Retinal pigment epithelial cell (primary cell): ENCODE results near the gene TUT1.

ENCODE experiments used
- DNase-seq: peaks from one replicate; pipeline ENCODE4 v3.0.0-alpha.2; 2010; ENCODE audit warnings: low read depth
- H3K4me3 ChIP-seq: 2 replicates; pipeline ENCODE4 v1.5.1; 2011; ENCODE audit warnings: mild to moderate bottlenecking, low read length, control low read depth, moderate library complexity
- TF ChIP-seq, protein P1 (sequence below): conservative IDR thresholded peaks from 2 replicates; pipeline ENCODE4 v1.5.1; 2011; ENCODE audit warnings: low read depth, low read length, control low read depth, inconsistent platforms

The TUT1 gene

DNA sequence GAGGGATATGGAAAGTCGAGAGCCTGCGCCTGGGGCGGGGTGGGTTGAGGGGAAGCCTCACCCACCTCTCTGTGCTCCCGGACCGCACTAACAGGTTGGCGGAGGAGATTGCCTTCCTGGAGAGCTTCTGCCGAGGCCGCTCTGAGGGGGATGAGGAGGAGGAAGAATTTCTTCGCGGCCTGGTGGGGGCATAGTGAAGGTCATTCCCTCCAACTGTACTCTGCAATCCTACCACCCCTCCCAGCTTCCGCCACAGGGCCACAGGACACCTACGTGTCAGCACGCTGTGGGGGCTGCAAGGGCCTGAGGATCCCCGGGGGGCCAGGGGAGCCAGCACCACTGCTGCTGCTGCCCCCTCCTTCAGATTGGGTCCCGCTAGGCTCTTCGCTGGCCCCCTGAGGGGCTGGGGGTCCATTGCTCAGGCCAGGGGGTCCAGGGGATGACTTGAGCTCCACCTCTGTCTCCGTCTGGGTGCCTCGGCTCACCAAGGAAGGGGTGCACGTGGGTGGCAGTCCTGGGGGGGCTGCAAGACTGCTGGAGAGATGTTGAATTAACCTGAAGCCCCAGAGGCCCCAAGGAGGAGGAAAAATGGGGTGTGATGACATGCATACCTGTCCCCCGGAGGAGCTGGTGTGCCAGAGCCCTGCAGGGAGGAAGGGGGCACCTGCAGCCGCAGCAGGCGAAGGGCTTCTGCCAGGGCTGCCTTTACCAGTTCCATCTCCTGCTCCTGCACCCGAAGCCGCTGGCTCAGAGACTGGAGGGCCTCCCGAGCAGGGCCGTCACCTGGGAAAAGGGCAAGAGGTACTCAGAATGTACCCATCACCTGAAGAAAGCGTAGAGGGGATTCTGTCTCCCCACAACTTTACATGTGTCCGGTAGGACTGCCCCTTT lies 19.7 kb upstream of the TUT1 start:
- TF ChIP-seq, protein P1, sequence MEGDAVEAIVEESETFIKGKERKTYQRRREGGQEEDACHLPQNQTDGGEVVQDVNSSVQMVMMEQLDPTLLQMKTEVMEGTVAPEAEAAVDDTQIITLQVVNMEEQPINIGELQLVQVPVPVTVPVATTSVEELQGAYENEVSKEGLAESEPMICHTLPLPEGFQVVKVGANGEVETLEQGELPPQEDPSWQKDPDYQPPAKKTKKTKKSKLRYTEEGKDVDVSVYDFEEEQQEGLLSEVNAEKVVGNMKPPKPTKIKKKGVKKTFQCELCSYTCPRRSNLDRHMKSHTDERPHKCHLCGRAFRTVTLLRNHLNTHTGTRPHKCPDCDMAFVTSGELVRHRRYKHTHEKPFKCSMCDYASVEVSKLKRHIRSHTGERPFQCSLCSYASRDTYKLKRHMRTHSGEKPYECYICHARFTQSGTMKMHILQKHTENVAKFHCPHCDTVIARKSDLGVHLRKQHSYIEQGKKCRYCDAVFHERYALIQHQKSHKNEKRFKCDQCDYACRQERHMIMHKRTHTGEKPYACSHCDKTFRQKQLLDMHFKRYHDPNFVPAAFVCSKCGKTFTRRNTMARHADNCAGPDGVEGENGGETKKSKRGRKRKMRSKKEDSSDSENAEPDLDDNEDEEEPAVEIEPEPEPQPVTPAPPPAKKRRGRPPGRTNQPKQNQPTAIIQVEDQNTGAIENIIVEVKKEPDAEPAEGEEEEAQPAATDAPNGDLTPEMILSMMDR = no peak
- DNase-seq = no peak
- peak overlapping the region; percentile 76 for H3K4me3 ChIP-seq

DNA sequence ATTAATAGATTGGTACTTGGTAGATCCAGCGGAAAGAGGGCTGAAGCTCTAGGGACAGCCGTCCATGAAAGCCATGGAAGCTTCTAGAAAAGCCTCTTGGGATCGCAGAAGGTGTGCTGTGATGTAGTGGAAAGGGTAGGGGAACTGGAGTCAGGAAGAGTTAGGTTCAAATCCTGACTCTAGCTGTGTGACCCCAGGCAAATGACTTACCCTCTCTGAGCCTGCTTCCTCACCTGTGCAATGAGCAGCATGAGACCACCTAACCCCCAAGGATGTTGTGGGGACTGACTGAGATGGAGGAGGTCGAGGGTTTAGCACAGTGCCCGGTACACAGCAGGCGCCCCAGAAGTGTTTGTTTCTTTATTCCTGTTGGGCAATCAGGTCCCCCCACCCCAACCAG lies 19.1 kb upstream of the TUT1 start:
- no peak overlapping the region for H3K4me3 ChIP-seq
- TF ChIP-seq, protein P1 = no peak
- no peak for DNase-seq

DNA sequence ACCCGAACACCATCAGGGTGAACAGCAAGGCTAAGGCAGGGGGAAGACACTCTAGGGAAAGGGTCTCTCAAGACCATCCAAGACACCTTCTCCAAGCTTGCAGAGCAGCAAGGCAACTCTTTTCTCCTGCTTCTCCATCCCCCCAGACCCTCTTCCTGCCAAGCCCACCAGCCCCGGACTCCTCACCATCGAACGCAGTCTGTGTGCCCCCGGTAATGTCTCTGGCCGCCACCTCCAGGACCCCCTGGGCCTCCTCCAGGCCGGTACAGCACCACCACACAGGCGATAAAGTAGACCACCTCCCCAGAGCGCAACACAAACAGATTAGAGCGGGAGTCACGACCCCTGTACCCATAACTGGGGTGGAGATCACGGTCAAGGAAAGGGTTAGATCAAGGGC lies 17.5 kb upstream of the TUT1 start:
- H3K4me3 ChIP-seq = no peak overlapping the region
- TF ChIP-seq, protein P1 = no peak
- no peak for DNase-seq

DNA sequence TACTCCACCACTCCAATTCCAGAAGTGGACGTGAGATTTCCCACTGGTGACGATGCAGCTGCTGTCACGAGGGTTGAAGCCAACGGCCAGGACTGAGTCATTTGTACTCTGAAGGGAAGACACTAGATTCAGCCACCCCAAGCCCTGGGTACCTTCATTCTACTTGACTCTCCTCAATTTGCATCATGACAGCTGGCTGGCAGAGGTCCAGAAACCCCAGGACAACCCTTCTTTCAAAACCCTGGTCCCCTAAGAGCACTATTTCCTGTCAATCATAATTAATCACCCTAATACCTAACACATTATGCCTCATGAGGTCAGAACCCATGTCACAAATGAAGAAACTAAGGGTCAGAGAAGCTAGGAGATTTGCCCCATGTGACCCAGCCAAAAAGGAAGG lies 16.4 kb upstream of the TUT1 start:
- DNase-seq = no peak
- TF ChIP-seq, protein P1 = no peak
- no peak overlapping the region for H3K4me3 ChIP-seq

DNA sequence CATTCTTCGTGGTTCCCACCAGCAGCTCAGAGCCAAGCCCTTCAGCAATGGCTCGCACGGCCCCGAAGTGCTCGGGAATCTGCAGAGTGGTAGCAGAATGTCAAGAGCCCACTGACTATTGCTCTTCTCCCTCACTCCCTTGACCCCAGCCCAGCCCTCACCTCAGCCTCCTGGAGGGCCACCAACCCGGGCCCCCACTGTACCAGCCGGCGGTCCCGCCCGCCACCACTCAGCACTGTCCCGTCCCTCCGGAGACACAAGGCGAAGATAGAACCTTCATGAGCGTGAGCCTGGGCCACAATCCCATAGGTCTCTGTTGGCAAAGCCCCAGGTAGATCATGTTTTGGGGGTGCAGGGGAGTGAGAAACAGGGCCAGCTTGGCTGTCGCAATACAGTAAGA lies 14.6 kb upstream of the TUT1 start:
- DNase-seq = no peak
- H3K4me3 ChIP-seq = no peak overlapping the region
- TF ChIP-seq, protein P1 = no peak

DNA sequence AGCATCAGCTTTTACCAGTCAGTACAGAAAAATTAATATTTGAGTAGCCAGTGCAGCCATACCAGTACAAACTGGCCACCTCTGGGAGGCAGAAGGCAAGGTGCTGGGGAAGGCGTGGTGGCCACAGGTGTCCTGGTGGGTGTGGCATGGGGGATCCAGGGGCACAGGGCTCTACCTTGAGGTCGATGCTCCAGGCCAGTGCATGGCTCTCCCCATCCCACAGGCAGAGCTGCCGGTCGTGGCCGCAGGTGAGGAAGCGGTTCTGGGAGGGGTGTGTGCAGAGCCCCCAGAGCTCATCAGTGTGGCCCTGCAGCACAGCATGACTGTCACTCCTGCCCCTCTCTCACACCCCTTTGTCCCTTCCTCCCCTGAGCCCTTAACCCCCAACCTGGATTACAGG lies 14.1 kb upstream of the TUT1 start:
- TF ChIP-seq, protein P1 = no peak

More for the DNA sequence above, 14.1 kb upstream of the TUT1 start:
- no peak for DNase-seq
- no peak overlapping the region for H3K4me3 ChIP-seq
